WTC11 (cell line): ENCODE measurements around the gene SHC2. TPM values are rescaled to one million over a fixed set of nuclear protein-coding genes. Genes with fewer than 3 reads are reported as not detected.

Experiments used
- ATAC-seq: fragments of 200-7000 bp; cut with Tn5 transposase; 2 replicates; pipeline ENCODE4 v1.10.0; 2021; ENCODE audit warnings: mild to moderate bottlenecking, moderate library complexity
- CTCF ChIA-PET: fragments of 300-600 bp; sonication (Branson Sonifier 250); formaldehyde crosslinking; loops from one replicate; lab custom pipeline; 2021; ENCODE audit warnings: antibody characterized with exemption; lab: Charles Lee
- POLR2A ChIA-PET: fragments of 350-600 bp; sonication (Branson Sonifier 250); formaldehyde crosslinking; loops from one replicate; lab custom pipeline; 2021; ENCODE audit warnings: antibody characterized with exemption; lab: Charles Lee
- DNase-seq: peaks from one replicate; pipeline ENCODE4 v3.0.0; 2021; ENCODE audit warnings: low spot score
- H3K27ac Mint-ChIP-seq: 2 replicates; pipeline ENCODE4 v1.8.0; 2021; ENCODE audit warnings: mixed read lengths
- H3K27me3 Mint-ChIP-seq: 2 replicates; pipeline ENCODE4 v1.8.0; 2021; ENCODE audit warnings: low read depth, mild to moderate bottlenecking, moderate library complexity, mixed read lengths
- H3K36me3 Mint-ChIP-seq: 2 replicates; pipeline ENCODE4 v1.8.0; 2021; ENCODE audit warnings: mixed read lengths
- H3K4me1 Mint-ChIP-seq: 2 replicates; pipeline ENCODE4 v1.8.0; 2022; ENCODE audit warnings: mixed read lengths
- H3K4me3 Mint-ChIP-seq: 2 replicates; pipeline ENCODE4 v1.8.0; 2021; ENCODE audit warnings: mild to moderate bottlenecking, moderate library complexity, mixed read lengths
- H3K9me3 Mint-ChIP-seq: 2 replicates; pipeline ENCODE4 v1.8.0; 2021; ENCODE audit warnings: mixed read lengths
- ARID4B ChIP-seq: sonication (generic); formaldehyde crosslinking; IDR thresholded peaks from 2 replicates; pipeline ENCODE4 v1.8.0; 2023; ENCODE audit warnings: missing genetic modification reagents, mild to moderate bottlenecking, borderline replicate concordance
- ATF2 ChIP-seq: sonication (generic); formaldehyde crosslinking; IDR thresholded peaks from 2 replicates; pipeline ENCODE4 v1.8.1; 2022; ENCODE audit warnings: low read depth, missing genetic modification reagents, borderline replicate concordance
- CREM ChIP-seq: sonication (generic); formaldehyde crosslinking; IDR thresholded peaks from 2 replicates; pipeline ENCODE4 v1.8.1; 2022; ENCODE audit warnings: mild to moderate bottlenecking, missing genetic modification reagents, moderate library complexity
- MXD4 ChIP-seq: fragments of 250-450 bp; sonication (Bioruptor Pico); IDR thresholded peaks from 2 replicates; pipeline ENCODE4 v1.8.0; 2021; ENCODE audit warnings: mild to moderate bottlenecking, moderate library complexity, borderline replicate concordance
- NFE2L1 ChIP-seq: sonication (generic); formaldehyde crosslinking; IDR thresholded peaks from 2 replicates; pipeline ENCODE4 v1.8.1; 2023; ENCODE audit warnings: missing genetic modification reagents
- NR2C2 ChIP-seq: sonication (generic); formaldehyde crosslinking; IDR thresholded peaks from 2 replicates; pipeline ENCODE4 v1.8.0; 2022; ENCODE audit warnings: mild to moderate bottlenecking, missing genetic modification reagents
- PRRX2 ChIP-seq: fragments of 250-450 bp; sonication (Bioruptor Pico); IDR thresholded peaks from 2 replicates; pipeline ENCODE4 v1.8.0; 2021; ENCODE audit warnings: mild to moderate bottlenecking
- TCF7 ChIP-seq: sonication (generic); formaldehyde crosslinking; IDR thresholded peaks from 2 replicates; pipeline ENCODE4 v1.8.0; 2022; ENCODE audit warnings: mild to moderate bottlenecking, low read depth, missing genetic modification reagents, moderate library complexity
- ZNF121 ChIP-seq: sonication (generic); formaldehyde crosslinking; IDR thresholded peaks from 2 replicates; pipeline ENCODE4 v1.8.0; 2023; ENCODE audit warnings: missing genetic modification reagents
- ZNF512 ChIP-seq: sonication (generic); formaldehyde crosslinking; IDR thresholded peaks from 2 replicates; pipeline ENCODE4 v1.8.1; 2022; ENCODE audit warnings: missing genetic modification reagents, borderline replicate concordance
- ZNF671 ChIP-seq: fragments of 250-450 bp; sonication (Bioruptor Pico); IDR thresholded peaks from 2 replicates; pipeline ENCODE4 v1.8.0; 2021; ENCODE audit warnings: mild to moderate bottlenecking
- total RNA-seq: library from RNA; stranded (reverse); gene quantifications from 3 replicates; pipeline ENCODE4 v1.2.3, GENCODE V29; 2021
- TF ChIP-seq, protein P1 (sequence below): fragments of 250-450 bp; sonication (Bioruptor Pico); IDR thresholded peaks from 2 replicates; pipeline ENCODE4 v2.1.2; 2022; ENCODE audit warnings: mild to moderate bottlenecking, moderate library complexity
- TF ChIP-seq, protein P2 (sequence below): fragments of 250-450 bp; sonication (Bioruptor Pico); IDR thresholded peaks from 2 replicates; pipeline ENCODE4 v1.9.0; 2021; ENCODE audit warnings: mild to moderate bottlenecking
- TF ChIP-seq, protein P3 (sequence below): sonication (generic); formaldehyde crosslinking; IDR thresholded peaks from 2 replicates; pipeline ENCODE4 v1.8.0; 2022; ENCODE audit warnings: mild to moderate bottlenecking, missing genetic modification reagents

The SHC2 gene
- total RNA-seq, 1 experiment from 2014 or later, result 8.4 TPM

GRCh38 chr19:501646-502045, 40.8 kb upstream of the SHC2 start:
- no peak overlapping the region for H3K27ac Mint-ChIP-seq
- H3K4me1 Mint-ChIP-seq, result no peaks in the 10 kb centered on the region; the same call in 1 of the 2 replicates
- TF ChIP-seq PRRX2 (CRISPR knock-in tag), result no peak
- no peak for TF ChIP-seq ATF2 (CRISPR knock-in tag)
- TF ChIP-seq CREM (CRISPR knock-in tag), result no peak
- TF ChIP-seq, protein P1, sequence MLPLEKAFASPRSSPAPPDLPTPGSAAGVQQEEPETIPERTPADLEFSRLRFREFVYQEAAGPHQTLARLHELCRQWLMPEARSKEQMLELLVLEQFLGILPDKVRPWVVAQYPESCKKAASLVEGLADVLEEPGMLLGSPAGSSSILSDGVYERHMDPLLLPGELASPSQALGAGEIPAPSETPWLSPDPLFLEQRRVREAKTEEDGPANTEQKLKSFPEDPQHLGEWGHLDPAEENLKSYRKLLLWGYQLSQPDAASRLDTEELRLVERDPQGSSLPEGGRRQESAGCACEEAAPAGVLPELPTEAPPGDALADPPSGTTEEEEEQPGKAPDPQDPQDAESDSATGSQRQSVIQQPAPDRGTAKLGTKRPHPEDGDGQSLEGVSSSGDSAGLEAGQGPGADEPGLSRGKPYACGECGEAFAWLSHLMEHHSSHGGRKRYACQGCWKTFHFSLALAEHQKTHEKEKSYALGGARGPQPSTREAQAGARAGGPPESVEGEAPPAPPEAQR (CRISPR knock-in tag), result no peak
- no peak for TF ChIP-seq NFE2L1 (CRISPR knock-in tag)
- no peak for TF ChIP-seq TCF7
- TF ChIP-seq, protein P2, sequence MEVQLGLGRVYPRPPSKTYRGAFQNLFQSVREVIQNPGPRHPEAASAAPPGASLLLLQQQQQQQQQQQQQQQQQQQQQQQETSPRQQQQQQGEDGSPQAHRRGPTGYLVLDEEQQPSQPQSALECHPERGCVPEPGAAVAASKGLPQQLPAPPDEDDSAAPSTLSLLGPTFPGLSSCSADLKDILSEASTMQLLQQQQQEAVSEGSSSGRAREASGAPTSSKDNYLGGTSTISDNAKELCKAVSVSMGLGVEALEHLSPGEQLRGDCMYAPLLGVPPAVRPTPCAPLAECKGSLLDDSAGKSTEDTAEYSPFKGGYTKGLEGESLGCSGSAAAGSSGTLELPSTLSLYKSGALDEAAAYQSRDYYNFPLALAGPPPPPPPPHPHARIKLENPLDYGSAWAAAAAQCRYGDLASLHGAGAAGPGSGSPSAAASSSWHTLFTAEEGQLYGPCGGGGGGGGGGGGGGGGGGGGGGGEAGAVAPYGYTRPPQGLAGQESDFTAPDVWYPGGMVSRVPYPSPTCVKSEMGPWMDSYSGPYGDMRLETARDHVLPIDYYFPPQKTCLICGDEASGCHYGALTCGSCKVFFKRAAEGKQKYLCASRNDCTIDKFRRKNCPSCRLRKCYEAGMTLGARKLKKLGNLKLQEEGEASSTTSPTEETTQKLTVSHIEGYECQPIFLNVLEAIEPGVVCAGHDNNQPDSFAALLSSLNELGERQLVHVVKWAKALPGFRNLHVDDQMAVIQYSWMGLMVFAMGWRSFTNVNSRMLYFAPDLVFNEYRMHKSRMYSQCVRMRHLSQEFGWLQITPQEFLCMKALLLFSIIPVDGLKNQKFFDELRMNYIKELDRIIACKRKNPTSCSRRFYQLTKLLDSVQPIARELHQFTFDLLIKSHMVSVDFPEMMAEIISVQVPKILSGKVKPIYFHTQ, result no peak
- no peak for TF ChIP-seq ZNF512 (CRISPR knock-in tag)
- no peak for TF ChIP-seq NR2C2 (CRISPR knock-in tag)
- TF ChIP-seq ZNF121, result no peak
- TF ChIP-seq ARID4B (CRISPR knock-in tag), result no peak
- TF ChIP-seq ZNF671 (CRISPR knock-in tag), result no peak
- TF ChIP-seq, protein P3, sequence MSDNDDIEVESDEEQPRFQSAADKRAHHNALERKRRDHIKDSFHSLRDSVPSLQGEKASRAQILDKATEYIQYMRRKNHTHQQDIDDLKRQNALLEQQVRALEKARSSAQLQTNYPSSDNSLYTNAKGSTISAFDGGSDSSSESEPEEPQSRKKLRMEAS (CRISPR knock-in tag), result no peak
- TF ChIP-seq MXD4 (CRISPR knock-in tag), result no peak
- TF ChIP-seq, all 79 proteins: peak for 0
- H3K4me3 Mint-ChIP-seq, result no peak overlapping the region
- peaks cover 52% of the 10 kb centered on the region for H3K27me3 Mint-ChIP-seq
- ChIA-PET POLR2A (interaction anchor here (0.6 kb wide), 1 partner anchor 135 kb away, joined by 3 read pairs; no protein-coding TSS in a partner anchor), CTCF (no interaction called here)
- H3K36me3 Mint-ChIP-seq, result no peaks in the 10 kb centered on the region
- H3K9me3 Mint-ChIP-seq, result no peaks in the 10 kb centered on the region
- DNase-seq (no peak), ATAC-seq (no peak)
